HUDEP-2 (cell line): ENCODE data around the gene ZBTB9.
A peak's percentile ranks its signal among the peaks of the same experiment; 100 is the strongest.

Experiments
- DNase-seq, 76 experiments: peaks; one replicate each; lab custom pipeline; 2025; ENCODE audit not compliant: unreplicated experiment in 76 of 76; lab: John Stamatoyannopoulos, UW

ZBTB9 gene, protein sequence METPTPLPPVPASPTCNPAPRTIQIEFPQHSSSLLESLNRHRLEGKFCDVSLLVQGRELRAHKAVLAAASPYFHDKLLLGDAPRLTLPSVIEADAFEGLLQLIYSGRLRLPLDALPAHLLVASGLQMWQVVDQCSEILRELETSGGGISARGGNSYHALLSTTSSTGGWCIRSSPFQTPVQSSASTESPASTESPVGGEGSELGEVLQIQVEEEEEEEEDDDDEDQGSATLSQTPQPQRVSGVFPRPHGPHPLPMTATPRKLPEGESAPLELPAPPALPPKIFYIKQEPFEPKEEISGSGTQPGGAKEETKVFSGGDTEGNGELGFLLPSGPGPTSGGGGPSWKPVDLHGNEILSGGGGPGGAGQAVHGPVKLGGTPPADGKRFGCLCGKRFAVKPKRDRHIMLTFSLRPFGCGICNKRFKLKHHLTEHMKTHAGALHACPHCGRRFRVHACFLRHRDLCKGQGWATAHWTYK

DNA sequence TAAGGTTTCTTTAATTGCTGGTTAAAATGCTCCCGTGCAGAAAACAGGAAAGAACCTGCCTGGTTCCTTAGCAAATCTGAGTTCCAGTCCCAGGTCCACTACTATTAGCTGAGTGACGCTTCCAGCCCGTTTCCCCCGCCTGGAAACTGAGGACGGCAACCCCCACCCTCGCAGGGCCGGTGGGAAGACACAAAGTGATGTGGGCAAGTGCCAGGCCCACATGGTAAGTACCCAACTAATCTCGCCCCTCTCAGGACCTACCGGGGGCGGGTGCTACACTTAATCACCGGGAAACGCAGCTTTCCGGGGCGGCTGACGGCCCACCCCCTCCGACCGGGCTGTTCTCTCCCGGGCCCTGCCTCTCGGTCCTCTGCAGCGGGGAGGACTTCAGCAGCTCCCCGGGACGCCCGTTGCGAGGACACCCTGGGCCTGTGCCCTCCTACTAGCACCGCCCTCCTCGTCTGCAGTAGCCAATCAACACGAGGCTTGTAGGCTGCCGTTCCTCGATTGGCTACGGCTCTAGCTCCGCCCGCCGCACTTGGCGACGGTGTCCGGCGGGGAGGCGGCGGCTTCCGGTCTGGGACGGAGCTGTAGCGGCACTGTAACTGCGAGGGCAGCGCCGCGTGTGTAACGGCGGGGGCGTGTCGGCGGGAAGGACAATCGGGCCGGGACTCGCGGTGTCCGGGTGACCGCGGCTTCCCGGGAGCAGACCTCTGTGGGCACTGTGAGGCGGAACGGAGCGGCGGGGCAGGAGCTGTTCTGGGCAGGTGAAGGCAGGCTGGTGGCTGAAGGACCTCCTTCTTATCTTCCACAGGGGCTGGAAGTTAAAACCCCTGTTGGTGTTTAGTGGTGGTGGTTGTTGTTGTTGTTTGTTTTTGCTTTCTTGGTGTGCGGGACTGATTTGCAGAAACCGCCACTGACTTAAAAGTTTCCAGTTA is at the start of gene ZBTB9:
ZBTB9 (plus strand) TSS at position 568 of the 938 bp plus-strand sequence. CDS start 525 bp downstream, outside the sequence.
- peak; percentile 80 to 99 (median 98) for DNase-seq

DNA sequence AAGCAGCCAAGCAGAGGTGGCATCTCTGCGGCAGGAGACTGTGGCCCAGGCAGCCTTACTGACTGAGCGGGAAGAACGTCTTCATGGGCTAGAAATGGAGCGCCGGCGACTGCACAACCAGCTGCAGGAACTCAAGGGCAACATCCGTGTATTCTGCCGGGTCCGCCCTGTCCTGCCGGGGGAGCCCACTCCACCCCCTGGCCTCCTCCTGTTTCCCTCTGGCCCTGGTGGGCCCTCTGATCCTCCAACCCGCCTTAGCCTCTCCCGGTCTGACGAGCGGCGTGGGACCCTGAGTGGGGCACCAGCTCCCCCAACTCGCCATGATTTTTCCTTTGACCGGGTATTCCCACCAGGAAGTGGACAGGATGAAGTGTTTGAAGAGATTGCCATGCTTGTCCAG is 49.5 kb upstream of the ZBTB9 start:
- DNase-seq, result no peak

DNA sequence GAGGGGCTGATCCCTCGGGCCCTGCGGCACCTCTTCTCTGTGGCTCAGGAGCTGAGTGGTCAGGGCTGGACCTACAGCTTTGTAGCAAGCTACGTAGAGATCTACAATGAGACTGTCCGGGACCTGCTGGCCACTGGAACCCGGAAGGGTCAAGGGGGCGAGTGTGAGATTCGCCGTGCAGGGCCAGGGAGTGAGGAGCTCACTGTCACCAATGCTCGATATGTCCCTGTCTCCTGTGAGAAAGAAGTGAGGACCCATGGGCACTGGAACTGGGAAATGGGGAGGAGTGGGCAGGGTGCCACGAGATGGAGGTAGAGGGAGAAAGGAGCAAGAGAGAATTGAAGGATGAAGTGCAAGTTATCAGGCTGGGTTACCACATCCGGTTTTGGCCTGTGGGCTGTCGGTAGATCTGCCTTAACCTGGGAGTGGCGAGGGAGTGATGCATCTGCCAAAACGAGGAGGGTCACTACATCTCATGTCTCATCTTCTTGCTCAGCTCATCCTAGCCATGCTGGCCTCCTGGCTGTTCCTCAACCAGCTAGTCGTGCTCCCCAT is 48.9 kb upstream of the ZBTB9 start:
- no peak for DNase-seq

DNA sequence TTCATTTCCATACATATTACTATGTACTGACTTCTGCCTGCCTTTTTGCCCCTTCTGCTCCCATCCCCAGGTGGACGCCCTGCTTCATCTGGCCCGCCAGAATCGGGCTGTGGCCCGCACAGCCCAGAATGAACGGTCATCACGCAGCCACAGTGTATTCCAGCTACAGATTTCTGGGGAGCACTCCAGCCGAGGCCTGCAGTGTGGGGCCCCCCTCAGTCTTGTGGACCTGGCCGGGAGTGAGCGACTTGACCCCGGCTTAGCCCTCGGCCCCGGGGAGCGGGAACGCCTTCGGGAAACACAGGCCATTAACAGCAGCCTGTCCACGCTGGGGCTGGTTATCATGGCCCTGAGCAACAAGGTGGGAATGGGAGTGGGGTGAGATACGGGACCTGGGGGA is 48.2 kb upstream of the ZBTB9 start:
- no peak for DNase-seq

DNA sequence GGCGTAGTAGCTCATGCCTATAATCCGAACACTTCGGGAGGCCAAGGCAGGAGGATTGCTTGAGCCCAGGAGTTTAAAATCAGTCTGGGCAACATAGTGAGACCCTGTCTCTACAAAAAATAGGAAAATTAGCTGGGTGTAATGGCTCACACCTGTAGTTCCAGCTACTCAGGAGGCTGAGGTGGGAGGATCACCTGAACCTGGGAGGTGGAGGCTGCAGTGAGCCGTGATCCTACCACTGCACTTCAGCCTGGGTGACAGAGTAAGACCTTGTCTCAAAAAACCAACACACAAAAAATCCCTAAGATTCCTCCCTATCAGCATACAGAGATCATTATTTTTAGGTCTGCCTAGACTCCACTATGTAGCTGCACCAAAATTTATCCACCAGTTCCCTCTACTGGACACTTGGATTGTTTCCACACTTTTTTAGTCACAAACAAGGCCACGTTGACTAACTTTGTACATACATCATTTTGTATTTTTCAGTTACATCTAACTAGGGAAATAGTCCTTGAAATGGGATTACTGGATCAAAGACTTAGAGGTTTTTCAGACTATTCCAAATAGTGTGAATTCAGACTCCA is 47.2 kb upstream of the ZBTB9 start:
- DNase-seq, result peak in 12 of 76 experiments; percentile 11 to 60 (median 26)

DNA sequence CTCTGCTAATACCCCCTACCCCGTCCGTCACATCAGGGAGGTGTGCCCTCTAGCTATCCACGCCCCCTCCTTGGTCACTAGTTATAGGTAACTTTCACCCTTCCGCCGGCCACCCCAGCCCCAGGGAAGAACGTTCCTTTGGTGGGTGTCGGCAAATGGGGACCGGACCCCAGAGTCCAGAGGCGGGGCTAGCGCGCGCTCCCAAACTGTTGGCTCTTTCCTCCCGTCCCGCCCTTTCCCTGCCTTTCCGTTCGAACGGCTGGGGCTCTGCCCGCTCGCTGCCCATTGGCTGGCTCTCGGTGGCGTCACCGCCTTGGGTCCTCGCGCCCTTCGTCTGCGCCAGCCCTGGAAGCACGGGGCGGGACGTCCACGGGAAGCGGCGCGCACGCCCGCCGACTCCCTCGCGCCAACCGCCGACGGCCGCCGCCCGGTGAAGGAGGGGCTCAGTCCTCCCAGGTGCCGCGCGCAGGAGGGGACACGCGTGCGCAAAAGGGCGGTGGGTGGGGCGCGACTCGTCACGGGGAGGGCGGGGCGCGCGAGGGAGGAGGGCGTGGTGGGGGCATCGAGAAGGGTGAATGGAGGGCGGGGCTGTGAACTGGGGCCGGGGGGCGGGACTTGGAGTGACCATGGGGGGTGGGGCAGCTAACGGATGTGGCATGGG is 44.2 kb upstream of the ZBTB9 start:
- DNase-seq, result peak in 75 of 76 experiments; percentile 84 to 100 (median 100)

GRCh38 chr6:33410711-33411631 is 43.4 kb upstream of the ZBTB9 start, which contains the start of gene PHF1:
Gene PHF1 (plus strand): TSS chr6:33411014. CDS start chr6:33412264, 1,250 bp downstream.
- DNase-seq, result peak in 55 of 76 experiments; percentile 59 to 100 (median 86)

GRCh38 chr6:33411632-33412005 is 42.8 kb upstream of the ZBTB9 start:
- DNase-seq, result no peak

DNA sequence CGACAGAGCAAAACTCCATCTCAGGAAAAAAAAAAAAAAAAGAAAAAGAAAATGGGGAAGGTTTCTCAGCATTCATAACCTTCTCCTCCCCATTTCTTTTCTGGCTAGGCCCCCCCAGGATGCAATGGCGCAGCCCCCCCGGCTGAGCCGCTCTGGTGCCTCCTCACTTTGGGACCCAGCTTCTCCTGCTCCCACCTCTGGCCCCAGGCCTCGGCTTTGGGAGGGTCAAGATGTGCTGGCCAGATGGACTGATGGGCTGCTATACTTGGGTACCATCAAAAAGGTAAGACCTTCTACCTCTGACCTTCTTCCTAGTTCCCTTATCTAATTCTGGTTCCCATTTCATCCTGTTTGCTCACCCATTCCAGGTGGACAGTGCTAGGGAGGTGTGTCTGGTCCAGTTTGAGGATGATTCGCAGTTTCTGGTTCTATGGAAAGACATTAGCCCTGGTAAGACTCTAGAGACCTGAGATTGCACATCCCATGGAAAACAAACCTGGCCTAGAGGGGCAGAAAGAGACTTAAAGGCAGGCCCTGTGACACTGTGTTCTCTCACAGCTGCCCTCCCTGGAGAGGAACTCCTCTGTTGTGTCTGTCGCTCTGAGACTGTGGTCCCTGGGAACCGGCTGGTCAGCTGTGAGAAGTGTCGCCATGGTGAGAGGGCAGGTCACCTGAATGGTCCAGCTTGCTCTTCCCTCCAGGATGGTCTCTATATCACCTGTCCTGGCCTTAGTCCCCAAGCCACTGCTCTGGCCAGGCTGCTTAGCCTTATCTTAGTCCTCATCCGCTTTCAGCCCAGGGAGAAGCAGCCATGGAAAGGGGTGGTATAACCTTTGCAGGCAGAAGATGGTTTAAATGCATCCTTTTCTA is 42.0 kb upstream of the ZBTB9 start:
- no peak for DNase-seq

DNA sequence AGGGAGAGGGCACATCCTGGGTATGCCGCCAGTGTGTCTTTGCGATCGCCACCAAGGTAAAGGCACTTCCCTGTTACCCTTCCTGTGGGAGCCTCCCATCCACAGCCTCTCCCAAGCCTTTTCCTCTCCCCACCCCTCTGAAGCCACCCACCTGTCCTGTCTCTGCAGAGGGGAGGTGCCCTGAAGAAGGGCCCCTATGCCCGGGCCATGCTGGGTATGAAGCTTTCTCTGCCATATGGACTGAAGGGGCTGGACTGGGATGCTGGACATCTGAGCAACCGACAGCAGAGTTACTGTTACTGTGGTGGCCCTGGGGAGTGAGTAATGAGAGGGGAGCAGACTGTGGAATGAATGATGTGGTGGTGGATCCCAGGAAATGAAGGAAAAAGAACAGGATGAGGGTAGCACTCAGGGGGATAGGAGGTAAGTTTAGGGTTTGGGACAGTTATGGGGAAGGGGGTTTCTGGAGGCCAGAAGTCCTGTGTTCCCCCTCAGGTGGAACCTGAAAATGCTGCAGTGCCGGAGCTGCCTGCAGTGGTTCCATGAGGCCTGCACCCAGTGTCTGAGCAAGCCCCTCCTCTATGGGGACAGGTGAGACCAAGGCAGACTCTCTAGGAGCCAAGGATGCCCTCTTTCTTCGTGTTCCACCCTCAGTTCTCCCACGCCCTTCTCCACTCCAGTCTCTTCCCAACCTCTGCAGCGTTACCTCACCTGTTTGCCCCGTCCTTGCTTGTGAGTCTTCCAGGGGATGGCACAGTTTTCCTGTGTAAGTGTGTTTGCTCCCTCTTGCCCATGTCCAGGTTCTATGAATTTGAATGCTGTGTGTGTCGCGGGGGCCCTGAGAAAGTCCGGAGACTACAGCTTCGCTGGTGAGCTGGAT is 40.9 kb upstream of the ZBTB9 start:
- no peak for DNase-seq

DNA sequence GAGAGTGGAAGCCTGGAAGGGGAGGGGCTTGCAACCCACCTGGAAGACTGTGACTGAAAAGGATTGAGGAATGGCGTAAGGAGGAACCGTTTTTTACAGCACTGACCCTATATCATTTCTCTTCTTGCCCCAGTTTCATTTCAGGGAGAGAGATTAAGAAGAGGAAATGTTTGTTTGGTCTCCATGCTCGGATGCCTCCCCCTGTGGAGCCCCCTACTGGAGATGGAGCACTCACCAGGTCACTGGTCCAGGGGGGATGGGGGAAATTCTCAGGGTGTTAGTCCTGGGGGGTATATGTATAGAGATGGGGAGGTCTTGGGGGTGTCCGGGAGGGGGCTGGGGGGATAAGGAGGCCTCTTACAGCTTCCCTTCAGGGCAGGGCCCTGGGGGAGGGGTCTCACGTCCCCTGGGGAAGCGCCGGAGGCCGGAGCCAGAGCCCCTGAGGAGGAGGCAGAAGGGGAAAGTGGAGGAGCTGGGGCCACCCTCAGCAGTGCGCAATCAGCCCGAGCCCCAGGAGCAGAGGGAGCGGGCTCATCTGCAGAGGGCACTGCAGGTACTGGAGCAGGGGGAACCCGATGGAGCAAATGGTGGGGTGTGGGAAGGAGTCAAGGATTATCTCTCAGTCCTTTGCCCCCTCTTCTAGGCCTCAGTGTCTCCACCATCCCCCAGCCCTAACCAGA is 39.6 kb upstream of the ZBTB9 start:
- peak in 8 of 76 experiments; percentile 11 to 46 (median 23) for DNase-seq

DNA sequence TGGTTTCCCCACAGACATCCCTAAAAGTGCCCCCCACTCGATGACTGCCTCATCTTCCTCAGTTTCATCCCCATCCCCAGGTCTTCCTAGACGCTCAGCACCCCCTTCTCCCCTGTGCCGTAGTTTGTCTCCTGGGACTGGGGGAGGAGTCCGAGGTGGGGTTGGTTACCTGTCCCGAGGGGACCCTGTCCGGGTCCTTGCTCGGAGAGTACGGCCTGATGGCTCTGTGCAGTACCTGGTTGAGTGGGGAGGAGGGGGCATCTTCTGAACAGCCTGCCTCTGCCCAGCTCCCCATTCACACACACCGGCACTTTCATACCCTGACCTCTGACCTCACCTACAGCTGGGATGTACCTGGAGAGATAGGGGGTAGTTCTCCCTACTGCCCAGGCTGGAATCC is 38.5 kb upstream of the ZBTB9 start:
- no peak for DNase-seq

DNA sequence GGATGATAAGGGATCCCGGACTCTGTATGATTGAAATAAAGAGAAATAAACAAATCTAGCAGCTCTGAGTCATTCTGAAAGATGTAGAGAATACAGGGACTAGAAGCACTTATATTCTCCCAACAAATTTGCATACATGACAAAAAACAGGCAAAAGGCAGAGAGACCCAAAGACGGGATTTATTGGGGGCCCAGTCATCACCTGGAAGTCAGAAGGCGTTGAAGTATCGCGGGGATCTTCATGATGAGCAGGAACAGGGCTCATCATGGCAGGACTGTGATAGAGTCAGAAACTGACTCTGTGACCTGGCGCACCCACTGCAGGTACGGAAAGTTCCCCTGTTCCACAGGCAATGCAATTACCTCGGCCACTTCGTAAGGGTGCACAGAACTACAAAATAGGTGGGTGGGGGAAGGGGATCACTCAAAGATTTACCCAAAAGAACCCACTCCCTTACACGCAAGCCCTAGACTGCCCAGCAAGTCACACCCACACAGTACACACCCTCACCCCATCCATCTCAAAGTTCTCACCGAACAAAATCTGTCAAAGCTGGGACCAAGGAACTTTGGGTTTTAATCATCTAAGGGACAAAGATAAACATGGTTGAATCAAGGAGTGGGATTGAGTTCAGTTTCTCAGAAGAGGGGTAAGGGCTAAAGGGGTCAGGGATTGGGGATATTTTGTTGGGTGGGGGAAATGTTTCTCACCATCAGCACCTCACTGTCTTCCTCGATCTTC is 37.8 kb upstream of the ZBTB9 start:
- no peak for DNase-seq

GRCh38 chr6:33417128-33417902 is 37.1 kb upstream of the ZBTB9 start:
- peak in 2 of 76 experiments; percentile 15 to 29 for DNase-seq
